Measurements from ENCODE around the gene RNLS. TPM values are rescaled to one million over a fixed set of nuclear protein-coding genes. Genes with fewer than 3 reads are reported as not detected.

The RNLS gene
- total RNA-seq, 1 experiment from 2014 or later, result not detected

- RAD21 ChIA-PET (ENCODE audit: low non-redundant PET in 1 of 2, low total read pairs in 2 of 2, uncharacterized antibody in 2 of 2, unreplicated experiment in 2 of 2), result no interaction called here
- Histone ChIP-seq H3K4me2 (ENCODE audit: low read length) (no peak overlapping the region), H3K27me3 (ENCODE audit: insufficient read depth, low read length) (no peaks in the 10 kb centered on the region; the same call in 1 of the 2 replicates), H3K79me2 (ENCODE audit: insufficient read depth, low read length) (no peaks in the 10 kb centered on the region), H3K9me2 (ENCODE audit: insufficient read depth) (no peaks in the 10 kb centered on the region), H3K9ac (ENCODE audit: low read length) (no peak overlapping the region), H3K36me3 (ENCODE audit: control insufficient read depth in 1 of 2, insufficient read depth in 2 of 2, low read length in 2 of 2) (no peaks in the 10 kb centered on the region), H3K4me1 (ENCODE audit: control insufficient read depth in 1 of 2, insufficient read depth in 2 of 2, low read length in 2 of 2) (peaks cover 0 to 8% of the 10 kb centered on the region in 2 experiments; a peak in 1 of 4 replicates), H3K4me3 (replicated peaks in 1 of 2; ENCODE audit: low read depth in 1 of 2, low read length in 2 of 2) (no peak overlapping the region), H2AFZ (ENCODE audit: low read depth, low read length, poor library complexity, severe bottlenecking) (no peak overlapping the region), H4K20me1 (ENCODE audit: insufficient read depth) (no peaks in the 10 kb centered on the region), H3K27ac (ENCODE audit: low read depth, low read length) (no peak overlapping the region), H3K9me3 (ENCODE audit: control insufficient read depth in 1 of 2, insufficient read depth in 1 of 2, low read depth in 1 of 2, low read length in 2 of 2) (no peaks in the 10 kb centered on the region)
- CTCF ChIA-PET, result no interaction called here
- no peak for DNase-seq (ENCODE audit: low read depth, low spot score)
- no peak for ATAC-seq
- no TSS peak for BruUV-seq (replicated peaks)
- TF ChIP-seq ATF3 (IDR thresholded peaks at IDR 0.05) (no peak), JUND (IDR thresholded peaks at IDR 0.05) (no peak), POLR2A (IDR thresholded peaks at IDR 0.05; ENCODE audit: borderline replicate concordance, extremely low read depth, insufficient read depth, insufficient read length) (no peak), POLR2AphosphoS5 (IDR thresholded peaks at IDR 0.05; ENCODE audit: low read depth, low read length) (no peak), FOSL1 (IDR thresholded peaks at IDR 0.05; ENCODE audit: low read depth) (no peak), MAX (IDR thresholded peaks at IDR 0.05) (no peak), ZFX (IDR thresholded peaks at IDR 0.05) (no peak), RAD21 (IDR thresholded peaks at IDR 0.05; ENCODE audit: low read depth) (no peak), ZNF274 (IDR thresholded peaks at IDR 0.05; ENCODE audit: low read depth, low read length) (no peak), CTCF (IDR thresholded peaks at IDR 0.05 in 2 of 3, conservative IDR thresholded peaks at IDR 0.05 in 1 of 3; ENCODE audit: borderline replicate concordance in 1 of 3, insufficient read depth in 1 of 3, low read depth in 2 of 3, low read length in 2 of 3) (no peak), REST (IDR thresholded peaks at IDR 0.05; ENCODE audit: low read depth) (no peak), CEBPB (IDR thresholded peaks at IDR 0.05; ENCODE audit: low read depth) (no peak)
- POLR2A ChIA-PET, result no interaction called here
- intact Hi-C loops (cut with micrococcal nuclease), result no loop called here
These were observed 161.5 kb downstream of the RNLS start for GRCh38 chr10:88421590-88421989.

Data from HCT116 (cell line).